Hepatic stellate cell (primary cell): ENCODE results near the gene SAA4.
"Not testable (repeated sequence)": the region's sequence is repeated elsewhere in the genome, so short reads cannot be mapped to it uniquely, and the experiment has no call there.

Source experiments
- DNase-seq: peaks from one replicate; pipeline ENCODE4 v3.0.0; 2011; ENCODE audit warnings: low spot score

The SAA4 gene

GRCh38 chr11:18246379-18247190 lies 10.0 kb upstream of the SAA4 start:
- DNase-seq = not testable (repeated sequence)

- DNase-seq = peak; percentile 38
Observed at GRCh38 chr11:18245396-18245795, 8.8 kb upstream of the SAA4 start.

GRCh38 chr11:18243783-18244362 lies 7.3 kb upstream of the SAA4 start:
- peak; percentile 40 for DNase-seq

- DNase-seq = no peak
Observed at GRCh38 chr11:18239655-18240054, 3.1 kb upstream of the SAA4 start.

- DNase-seq = no peak
Observed at GRCh38 chr11:18235394-18236334, 938 bp downstream of the SAA4 start.

- DNase-seq = no peak
Observed at GRCh38 chr11:18233912-18234311, 2.7 kb downstream of the SAA4 start.

GRCh38 chr11:18230859-18231258 lies 5.7 kb downstream of the SAA4 start:
- DNase-seq = no peak

GRCh38 chr11:18229501-18229900 lies 7.1 kb downstream of the SAA4 start:
- no peak for DNase-seq

GRCh38 chr11:18225913-18226312 lies 10.7 kb downstream of the SAA4 start:
- DNase-seq = no peak

GRCh38 chr11:18223591-18224387 lies 12.8 kb downstream of the SAA4 start:
- no peak for DNase-seq

- DNase-seq = no peak
Observed at GRCh38 chr11:18222814-18223421, 13.7 kb downstream of the SAA4 start.

GRCh38 chr11:18221274-18221876 lies 15.2 kb downstream of the SAA4 start:
- DNase-seq = no peak

GRCh38 chr11:18209058-18209457 lies 27.5 kb downstream of the SAA4 start:
- no peak for DNase-seq

GRCh38 chr11:18204771-18205170 lies 31.8 kb downstream of the SAA4 start:
- DNase-seq = no peak

- DNase-seq = no peak
Observed at GRCh38 chr11:18204220-18204619, 32.4 kb downstream of the SAA4 start.

- DNase-seq = peak; percentile 11
Observed at GRCh38 chr11:18203723-18204122, 32.9 kb downstream of the SAA4 start.

- DNase-seq = not testable (repeated sequence)
Observed at GRCh38 chr11:18197738-18198137, 38.9 kb downstream of the SAA4 start.

- DNase-seq = no peak
Observed at GRCh38 chr11:18196532-18196931, 40.1 kb downstream of the SAA4 start.

- no peak for DNase-seq
Observed at GRCh38 chr11:18193010-18193409, 43.6 kb downstream of the SAA4 start.

GRCh38 chr11:18191376-18191775 lies 45.2 kb downstream of the SAA4 start:
- no peak for DNase-seq
